ENCODE measurements around the gene MYCBPAP.
"Not testable (repeated sequence)": the region's sequence is repeated elsewhere in the genome, so short reads cannot be mapped to it uniquely, and the experiment has no call there.

MYCBPAP gene

DNA sequence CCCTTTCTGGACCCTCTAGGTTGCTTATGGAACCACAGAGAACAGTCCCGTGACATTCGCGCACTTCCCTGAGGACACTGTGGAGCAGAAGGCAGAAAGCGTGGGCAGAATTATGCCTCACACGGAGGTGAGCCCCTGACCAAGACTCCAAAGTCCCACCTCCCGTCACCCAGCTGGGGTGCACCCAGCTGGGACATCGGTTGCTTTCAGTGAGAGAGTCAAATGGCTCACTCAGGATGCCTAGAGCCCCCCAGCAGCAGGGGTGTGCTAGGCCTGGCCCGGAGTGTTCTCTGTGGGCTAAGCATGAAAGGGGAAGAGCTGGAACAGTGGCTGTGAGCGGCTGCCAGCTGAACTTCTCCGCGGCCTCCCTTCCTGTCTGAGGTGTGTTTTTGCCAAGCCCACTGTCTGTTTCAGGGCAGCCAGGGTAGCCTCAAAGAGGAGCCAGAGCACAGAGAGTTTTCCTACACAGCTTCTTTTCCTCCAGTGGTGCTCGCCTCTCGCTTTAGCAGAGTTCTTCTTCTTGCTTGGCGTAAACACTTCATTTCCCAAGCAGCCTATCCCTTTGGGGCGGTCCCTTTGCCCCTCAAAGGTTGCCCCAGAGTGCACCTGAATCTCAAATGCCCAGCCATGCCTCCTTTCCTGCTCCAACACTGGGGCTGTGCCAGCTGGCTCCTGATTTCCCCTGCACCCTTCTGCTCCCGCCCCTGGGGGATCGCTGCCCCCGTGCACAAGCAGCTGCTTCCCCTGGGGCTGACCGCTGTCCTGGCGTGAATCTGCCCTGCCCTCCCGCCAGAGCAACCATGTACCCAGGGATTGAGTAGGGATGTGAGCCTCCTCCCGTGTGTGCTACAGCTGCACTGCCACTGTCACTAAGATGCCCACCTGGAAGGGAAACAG is 37.0 kb upstream of the MYCBPAP start:
- no peak for DNase-seq

DNA sequence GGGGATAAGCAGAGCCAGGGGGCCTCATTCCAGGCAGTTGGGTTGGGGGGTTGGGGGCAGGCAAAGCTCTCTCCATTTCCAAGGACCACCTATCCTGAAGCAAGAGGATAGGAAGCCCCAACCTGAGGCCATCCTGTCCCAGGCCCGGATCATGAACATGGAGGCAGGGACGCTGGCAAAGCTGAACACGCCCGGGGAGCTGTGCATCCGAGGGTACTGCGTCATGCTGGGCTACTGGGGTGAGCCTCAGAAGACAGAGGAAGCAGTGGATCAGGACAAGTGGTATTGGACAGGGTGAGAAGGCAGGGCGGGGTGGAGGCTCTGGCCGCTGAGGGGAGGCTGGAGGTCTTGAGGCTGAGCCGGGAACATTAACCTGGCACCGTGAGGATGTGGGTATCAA is 36.0 kb upstream of the MYCBPAP start:
- DNase-seq, result no peak

DNA sequence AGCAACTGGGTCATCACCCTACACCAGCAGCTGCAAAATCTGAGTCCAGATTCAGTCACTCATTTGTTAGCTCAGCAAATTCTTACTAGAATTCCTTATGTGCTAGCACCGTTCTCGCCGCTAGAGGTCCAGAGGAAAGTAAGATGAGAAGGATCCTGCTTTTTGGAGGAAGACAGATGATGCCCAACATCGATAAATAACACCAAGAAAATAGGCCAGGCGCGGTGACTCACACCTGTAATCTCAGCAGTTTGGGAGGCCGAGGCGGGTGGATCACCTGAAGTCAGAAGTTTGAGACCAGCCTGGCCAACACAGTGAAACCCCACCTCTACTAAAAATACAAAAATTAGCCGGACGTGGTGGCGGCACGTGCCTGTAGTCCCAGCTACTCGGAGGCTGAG is 35.5 kb upstream of the MYCBPAP start:
- DNase-seq, result not testable (repeated sequence)

DNA sequence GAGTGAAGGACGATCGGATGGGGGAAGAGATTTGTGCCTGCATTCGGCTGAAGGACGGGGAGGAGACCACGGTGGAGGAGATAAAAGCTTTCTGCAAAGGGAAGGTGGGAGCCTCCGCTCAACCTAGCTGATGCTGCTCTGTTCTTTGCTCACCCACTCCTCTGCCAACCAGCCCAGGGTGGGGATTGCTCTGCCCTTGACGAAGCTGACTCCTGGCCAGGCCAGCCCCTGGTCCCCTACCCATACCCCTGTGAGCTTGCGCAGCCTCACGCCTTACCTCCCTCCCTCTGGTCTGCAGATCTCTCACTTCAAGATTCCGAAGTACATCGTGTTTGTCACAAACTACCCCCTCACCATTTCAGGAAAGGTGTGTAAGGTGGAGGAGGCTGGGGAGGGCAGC is 34.3 kb upstream of the MYCBPAP start:
- no peak for DNase-seq

DNA sequence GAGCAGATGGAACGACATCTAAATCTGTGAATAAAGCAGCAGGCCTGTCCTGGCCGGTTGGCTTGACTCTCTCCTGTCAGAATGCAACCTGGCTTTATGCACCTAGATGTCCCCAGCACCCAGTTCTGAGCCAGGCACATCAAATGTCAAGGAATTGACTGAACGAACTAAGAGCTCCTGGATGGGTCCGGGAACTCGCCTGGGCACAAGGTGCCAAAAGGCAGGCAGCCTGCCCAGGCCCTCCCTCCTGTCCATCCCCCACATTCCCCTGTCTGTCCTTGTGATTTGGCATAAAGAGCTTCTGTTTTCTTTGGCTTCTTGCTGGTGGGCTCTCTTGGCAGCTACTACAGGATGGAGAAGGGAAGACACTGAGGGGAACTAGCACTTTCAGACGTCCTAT is 33.7 kb upstream of the MYCBPAP start:
- no peak for DNase-seq

DNA sequence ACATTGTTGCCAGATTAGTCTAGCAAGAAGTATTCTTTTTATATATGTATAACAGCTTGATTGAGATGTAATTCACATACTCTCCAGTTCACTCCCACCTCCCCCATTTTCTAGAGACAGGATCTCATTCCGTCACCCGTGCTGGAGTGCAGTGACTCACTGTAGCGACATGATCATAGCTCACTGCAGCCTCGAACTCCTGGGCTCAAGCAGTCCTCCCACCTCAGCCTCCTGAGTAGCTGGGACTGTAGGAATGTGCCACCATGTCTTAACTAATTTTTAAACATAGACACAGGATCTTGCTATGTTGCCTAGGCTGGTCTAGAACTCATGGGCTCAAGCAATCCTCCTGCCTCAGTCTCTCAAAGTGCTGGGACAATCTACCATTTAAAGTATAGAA is 32.9 kb upstream of the MYCBPAP start:
- DNase-seq, result no peak

DNA sequence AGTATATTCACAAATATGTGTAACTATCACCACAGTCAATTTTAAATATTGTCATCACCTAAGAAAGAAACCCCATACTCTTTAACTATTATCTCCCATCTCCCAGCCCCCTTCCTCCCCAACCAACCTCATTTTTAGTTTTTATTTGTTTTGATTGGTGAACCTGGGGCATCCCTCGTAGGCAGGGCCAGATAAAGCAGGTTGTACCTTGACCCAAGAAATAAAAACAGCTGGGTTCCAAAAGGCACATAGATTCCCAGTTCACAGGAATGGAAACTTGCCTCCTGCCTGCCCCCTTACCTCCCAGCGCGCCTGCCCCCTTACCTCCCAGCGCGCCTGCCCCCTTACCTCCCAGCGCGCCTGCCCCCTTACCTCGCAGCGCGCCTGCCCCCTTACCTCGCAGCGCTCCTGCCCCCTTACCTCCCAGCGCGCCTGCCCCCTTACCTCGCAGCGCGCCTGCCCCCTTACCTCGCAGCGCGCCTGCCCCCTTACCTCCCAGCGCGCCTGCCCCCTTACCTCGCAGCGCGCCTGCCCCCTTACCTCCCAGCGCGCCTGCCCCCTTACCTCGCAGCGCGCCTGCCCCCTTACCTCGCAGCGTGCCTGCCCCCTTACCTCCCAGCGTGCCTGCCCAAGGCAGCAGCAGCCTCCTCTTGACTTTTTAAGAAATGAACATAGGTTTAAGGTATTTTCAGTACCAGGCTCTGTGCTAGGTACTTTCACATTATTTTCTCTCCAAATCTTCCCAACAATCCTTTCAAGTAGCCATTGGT is 32.3 kb upstream of the MYCBPAP start:
- not testable (repeated sequence) for DNase-seq

DNA sequence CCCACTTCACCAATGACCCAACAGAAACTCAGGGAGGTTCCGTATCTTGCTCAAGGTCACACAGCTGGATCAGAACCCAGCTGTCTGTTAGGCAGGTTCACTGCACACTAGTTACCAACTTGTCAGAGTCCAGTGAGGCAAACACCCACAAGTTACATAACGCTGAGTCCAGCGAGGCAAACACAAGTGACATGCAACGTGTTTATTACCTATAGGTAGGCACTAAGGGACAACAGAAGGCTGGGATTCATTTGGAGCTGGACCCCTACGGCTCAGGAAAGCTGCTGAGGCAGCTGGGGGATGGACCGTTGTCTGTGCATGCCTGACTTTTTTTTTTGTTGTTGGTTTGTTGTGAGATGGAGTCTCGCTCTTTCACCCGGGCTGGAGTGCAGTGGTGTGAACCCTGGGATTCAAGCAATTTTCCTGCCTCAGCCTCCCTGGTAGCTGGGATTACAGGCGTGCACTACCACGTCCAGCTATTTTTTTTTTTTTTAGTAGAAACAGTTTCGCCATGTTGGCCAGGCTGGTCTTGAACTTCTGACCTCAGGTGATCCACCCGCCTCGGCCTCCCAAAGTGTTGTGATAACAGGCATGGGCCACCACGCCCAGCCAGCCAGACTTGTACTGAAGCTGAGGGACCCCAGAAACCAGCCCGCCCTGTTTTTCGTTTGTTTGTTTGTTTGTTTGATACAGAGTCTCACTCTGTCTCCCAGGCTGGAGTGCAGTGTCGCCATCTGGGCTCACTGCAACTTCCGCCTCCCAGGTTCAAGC is 31.5 kb upstream of the MYCBPAP start:
- no peak for DNase-seq

DNA sequence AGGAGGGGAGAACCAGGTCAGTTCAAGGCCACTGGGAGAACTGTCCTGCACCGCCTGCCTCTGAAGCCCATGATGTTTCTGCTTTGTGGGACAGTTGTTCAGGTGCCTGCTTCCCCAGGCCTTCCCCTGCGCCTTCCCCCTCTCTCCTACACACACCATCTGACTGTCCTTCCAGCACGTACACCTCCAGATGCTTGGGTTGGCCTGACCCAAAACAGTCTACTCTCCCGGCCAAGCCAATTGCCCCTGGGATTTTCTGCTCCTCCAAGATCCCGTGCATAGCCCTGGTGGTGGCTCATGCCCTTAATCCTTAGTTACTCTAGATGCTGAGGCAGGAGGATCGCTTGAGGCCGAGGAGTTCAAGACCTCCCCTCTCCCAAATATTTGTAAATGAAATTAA is 30.3 kb upstream of the MYCBPAP start:
- DNase-seq, result no peak

DNA sequence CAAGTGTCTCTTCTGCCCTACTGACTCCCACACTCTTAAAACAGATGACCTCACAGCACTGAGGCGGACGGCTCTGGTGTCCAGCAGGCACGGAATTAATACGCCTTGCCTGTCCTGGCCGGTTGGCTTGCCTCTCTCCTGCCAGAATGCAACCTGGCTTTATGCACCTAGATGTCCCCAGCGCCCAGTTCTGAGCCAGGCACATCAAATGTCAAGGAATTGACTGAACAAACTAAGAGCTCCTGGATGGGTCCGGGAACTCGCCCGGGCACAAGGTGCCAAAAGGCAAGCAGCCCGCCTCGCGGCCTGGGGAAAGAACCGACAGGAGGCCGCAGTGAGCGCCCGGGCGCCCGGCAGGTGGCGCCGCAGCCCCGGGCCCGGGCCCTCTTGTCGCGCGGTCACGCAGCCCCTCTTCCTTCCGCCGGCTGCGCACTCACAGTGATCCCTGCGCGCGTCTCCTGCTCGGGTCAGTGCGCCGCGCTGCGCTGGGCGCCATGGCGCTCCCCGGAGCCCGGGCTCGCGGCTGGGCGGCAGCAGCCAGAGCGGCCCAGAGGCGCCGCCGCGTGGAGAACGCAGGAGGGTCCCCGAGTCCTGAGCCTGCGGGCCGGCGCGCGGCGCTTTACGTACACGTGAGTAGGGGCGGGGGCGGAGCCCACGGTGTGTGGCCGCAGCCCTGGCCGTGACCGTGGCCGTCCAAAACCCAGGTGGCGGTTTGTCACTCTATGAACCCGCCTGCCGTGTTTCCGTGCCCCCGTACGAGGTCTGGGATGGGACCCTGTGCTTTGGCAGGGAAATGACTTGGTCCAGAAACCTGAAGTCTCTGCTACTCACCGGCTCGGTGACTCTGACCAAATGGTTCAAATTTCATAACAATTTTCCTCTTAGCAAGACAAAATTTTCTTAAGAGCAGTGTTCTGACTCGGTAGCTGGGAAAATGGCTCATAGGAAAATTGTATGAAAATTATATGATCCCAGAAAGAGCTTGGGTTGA is 29.6 kb upstream of the MYCBPAP start, which contains the start of gene RSAD1:
RSAD1 (plus strand) TSS at position 470 of the 991 bp plus-strand sequence; CDS start at position 495, 25 bp downstream.
- peak; percentile 86 for DNase-seq

DNA sequence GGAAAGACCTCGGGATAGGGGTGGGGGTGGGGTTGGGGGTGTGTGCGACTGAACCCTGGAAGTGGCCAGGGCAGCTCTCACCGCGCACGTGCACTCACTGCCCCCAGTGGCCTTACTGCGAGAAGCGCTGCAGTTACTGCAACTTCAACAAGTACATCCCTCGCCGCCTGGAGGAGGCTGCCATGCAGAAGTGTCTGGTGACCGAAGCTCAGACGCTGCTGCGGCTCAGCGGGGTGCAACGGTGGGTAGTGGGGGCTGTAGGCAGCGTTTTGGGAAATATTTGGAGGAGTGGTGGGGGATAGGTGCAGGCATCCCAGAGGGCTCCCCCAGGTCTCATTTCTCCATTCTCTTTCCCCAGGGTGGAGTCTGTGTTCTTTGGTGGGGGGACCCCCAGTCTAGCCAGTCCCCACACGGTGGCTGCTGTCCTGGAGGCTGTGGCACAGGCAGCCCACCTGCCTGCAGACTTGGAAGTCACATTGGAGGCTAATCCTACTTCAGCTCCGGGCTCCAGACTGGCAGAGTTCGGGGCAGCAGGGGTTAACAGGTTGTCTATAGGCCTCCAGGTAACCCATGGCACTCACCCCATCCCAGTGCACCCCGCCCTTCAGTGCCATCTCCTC is 28.6 kb upstream of the MYCBPAP start:
- peak; percentile 76 for DNase-seq

DNA sequence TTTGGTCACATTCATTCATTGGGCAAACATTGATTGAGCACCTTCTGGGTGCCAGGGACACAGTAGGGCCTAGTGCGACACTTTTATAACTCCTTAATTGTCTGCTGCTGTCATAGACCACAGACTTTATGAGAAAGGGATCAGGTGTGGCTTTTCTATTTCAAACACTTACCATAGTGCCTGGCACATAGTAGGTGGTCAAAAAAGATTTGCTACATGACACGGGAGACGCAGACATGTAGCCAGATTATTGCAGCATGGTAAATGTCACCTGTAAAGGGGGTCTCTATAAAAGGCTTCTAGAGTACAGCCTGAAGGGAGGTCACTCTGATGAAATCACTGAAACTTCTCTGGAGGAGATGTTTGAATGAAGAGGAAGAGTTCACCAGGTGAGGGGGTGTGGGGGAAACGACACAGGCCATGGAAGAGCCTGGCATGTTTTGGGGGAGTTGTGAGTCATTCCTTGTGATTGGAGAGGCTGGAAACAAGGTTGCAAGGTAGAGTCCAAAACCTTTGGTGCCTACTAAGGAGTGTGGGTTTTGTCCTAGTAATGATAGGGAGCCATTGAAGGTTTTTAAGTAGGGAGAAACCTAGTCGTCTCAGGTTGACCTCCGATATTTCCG is 28.0 kb upstream of the MYCBPAP start:
- no peak for DNase-seq

DNA sequence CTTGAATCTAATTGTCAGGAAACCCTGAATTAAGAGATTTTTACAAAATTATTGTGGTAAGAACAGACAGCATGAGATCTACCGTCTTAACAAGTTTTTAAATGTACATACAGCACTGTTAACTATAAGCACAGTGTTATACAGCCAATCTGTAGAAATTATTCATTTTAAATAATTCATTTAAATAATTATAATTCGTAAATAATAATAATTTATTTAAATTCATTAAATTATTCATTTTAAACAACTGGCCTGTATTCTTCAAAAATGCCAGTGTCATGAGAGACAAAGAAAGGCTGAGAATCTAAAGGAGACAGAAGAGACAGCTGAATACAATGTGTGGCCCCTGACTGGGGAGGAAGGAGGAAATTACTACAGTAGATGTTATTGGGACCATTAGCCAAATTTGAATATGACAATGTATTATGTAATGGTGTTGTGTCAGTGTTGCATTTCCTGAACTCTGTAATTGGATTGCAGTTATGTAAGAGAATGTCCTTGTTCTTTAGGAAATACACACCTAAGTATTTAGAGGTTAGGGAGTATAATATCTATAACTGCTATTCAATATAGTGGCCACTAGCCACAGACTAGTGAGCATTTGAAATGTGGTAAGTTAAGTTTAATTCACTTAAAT is 27.3 kb upstream of the MYCBPAP start:
- DNase-seq, result no peak

DNA sequence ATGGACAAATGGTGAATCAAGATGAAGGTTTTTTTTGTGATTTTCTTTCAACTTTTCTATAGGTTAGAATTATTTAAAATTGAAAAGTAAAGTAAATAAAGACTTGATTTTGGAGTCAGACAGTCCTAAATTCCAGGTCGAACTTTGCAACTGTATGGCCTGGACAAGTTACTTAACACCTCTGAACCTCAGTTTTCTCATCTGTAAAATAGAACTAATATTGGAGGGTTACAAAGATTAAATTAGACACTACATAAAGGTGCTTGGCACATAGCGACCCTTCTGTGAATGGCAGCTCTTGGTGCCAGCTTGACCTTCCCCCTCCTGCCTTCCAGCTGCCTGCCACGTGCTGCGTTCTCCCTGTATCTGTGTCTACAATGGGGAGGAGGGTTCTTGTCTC is 26.6 kb upstream of the MYCBPAP start:
- DNase-seq, result no peak

DNA sequence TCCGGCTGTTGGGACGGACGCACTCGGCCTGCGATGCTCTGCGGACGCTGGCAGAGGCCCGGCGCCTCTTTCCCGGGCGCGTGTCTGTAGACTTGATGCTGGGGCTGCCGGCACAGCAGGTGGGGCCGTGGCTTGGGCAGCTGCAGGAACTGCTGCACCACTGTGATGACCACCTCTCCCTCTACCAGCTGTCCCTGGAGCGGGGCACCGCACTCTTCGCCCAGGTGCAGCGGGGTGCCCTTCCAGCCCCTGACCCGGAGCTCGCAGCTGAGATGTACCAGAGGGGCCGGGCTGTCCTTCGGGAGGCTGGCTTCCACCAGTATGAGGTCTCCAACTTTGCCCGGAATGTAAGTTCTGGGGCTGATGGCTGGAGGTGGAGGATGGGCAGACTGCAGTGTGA is 26.1 kb upstream of the MYCBPAP start:
- DNase-seq, result no peak

DNA sequence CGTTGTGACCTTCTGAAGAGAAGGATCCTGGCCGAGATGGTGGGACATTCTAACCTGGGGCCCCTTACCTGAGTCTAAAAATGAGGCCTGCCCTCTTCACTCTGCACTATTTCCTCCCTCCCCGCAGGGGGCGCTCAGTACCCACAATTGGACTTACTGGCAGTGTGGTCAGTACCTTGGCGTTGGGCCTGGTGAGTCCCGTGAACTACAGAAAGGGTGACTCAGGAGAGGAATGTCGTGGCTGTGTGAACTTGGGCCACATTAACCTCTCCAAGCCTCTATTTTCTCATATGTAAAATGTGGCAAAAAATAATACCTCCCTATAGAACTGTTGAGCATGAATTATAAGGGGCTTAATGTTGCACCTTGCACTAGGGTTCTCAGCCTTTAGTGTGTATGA is 25.7 kb upstream of the MYCBPAP start:
- peak; percentile 89 for DNase-seq

DNA sequence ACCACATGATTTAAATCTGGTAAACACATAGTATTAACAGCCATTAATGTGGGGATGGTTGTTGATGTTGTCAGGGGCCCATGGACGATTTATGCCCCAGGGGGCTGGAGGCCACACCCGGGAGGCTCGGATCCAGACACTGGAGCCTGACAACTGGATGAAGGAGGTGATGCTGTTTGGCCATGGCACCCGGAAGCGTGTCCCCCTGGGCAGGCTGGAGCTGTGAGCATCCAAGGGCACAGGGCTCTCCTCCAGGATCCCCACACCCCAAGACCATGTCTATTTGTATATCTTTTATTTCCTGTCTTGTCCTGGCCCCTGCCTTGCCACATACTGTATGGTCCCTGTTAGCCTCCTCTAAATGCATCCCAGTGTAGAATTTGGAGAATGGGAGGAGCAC is 25.0 kb upstream of the MYCBPAP start:
- no peak for DNase-seq

DNA sequence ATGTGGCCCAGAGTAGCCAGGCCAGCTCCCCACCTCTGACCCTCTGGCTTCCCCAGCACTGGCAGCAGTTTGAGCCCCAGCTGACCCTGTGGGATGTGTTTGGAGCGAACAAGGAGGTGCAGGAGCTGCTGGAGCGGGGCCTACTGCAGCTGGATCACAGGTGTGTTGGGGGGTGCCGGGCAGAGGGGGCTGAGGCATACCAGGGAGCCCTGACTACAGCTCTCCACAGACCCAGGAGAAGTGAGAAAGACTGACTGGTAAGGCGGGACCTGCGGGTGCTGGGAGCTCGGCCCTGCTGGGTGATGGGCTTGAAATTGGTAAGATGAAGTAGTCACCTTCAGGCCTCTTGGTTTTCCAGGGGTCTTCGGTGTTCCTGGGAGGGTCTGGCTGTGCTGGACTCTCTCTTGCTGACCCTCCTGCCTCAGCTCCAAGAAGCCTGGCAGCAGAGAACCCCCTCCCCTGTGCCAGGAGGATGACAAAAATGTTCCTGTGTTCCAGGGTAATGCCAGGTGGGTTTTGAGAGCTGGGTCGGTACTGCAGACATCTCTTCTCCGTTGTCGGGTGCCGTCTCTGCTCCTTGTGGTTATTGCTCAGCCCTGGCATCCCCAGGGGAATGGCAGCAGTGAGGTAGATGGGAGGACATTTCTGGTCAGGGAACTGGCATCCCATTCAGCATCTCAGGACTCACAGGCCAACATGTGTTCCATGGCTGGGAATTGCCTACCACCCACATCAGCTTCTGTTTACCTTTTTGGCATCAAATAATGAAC is 23.7 kb upstream of the MYCBPAP start:
- DNase-seq, result no peak

DNA sequence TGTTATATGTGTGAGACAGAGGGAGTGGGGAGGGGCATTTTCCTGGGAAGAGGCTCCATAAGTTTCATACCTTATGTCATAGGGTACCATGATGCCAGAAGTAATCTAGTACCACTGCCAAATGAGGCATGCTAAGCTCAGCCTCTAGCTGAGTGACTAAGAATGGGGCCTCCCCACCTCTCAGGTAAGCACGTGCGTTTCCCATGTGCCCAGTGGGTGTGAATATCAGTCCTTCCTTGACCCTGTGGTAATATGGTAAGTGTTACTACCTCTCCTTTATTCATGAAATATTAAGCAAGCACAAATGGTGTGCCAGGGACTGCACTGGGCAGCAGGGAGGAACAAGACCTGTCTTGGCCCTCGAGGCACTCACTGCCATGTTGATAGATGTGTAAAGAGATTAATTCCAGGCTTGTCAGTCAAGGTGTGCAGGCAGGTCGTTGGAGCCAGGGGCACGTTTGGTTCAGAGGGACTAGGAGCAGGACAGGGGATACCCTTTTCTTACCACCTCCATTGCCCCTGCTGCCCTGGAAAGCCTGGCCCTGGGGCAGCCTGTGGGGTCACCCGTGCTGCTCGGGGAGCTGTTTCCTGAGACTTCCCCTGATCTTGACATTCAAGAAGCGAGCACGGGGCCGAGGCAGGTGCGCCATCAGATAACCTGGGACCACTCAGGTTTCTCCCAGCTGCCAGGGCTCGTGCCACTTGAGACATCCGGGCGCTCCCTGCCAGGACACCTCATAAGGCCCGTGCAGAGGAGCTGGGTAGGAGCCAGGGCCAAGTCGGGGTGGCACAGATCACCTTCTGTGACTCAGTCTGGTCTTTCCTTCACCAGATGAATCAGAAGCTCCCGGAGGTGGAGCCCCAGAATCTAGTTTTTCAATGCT is 20.8 kb upstream of the MYCBPAP start:
- DNase-seq, result no peak

All from stimulated activated CD8-positive, alpha-beta memory T cell treated with anti-CD3 and anti-CD28 coated beads, Interleukin-4, amount 100 ng/mL, for 48 hours (primary cell).